HG02870 (cell line): ENCODE results near the gene LRRC37A.
"Not testable (repeated sequence)": the region's sequence is repeated elsewhere in the genome, so short reads cannot be mapped to it uniquely, and the experiment has no call there.

Source experiments
- ATAC-seq: cut with Tn5 transposase; IDR thresholded peaks from one replicate; pipeline ENCODE4 v1.9.1; 2021; ENCODE audit warnings: mild to moderate bottlenecking, moderate library complexity; ENCODE audit not compliant: unreplicated experiment

The LRRC37A gene

DNA sequence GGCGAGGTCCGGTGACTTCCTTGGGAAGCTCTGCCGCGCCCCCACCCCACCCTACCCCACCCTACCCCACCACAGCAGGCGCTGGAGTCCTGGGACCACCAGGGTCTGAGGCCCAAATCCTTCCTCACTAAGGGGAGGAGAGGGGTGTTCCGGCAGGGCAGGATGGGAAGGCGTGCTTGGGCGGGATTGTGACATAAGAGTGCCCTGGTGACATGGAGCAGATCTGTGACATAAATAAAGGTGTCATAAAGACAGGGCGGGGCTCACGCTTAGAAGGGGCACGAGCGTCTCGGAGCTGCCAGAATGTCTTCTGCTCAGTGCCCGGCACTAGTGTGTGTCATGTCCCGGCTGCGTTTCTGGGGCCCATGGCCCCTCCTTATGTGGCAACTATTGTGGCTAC is at the start of gene LRRC37A:
TSS of gene LRRC37A (plus strand) at position 301 of the 400 bp plus-strand sequence. CDS start at position 304, 3 bp downstream.
- not testable (repeated sequence) for ATAC-seq

DNA sequence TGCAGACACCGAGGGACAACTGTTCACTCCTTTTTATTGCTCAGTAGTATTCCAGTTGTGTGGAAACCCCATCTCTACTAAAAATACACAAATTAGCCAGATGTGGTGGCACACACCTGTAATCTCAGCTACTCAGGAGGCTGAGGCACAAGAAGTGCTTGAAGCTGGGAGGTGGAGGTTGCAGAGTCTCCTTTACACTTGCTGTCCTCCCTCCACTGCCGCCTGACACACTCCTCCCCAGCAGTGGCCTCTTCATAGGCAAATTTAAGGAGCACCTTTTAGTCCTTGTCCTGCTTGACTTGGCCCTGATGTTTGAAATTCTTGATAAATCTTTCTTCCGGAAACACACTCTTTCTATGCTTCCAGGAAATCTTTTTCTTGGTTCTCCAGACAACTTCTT is 45.8 kb upstream of the LRRC37A start:
- ATAC-seq, result not testable (repeated sequence)

DNA sequence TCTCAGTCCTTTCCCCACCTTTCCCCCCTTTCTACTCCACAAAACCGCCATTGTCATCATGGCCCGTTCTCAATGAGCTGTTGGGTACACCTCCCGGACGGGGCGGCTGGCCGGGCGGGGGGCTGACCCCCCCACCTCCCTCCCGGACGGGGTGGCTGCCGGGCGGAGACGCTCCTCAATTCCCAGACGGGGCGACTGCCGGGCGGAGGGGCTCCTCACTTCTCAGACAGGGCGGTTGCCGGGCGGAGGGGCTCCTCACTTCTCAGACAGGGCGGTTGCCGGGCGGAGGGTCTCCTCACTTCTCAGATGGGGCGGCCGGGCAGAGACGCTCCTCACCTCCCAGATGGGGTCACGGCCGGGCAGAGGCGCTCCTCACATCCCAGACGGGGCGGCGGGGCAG is 42.1 kb upstream of the LRRC37A start:
- ATAC-seq, result not testable (repeated sequence)

GRCh38 chr17:46253722-46254121 is 41.2 kb upstream of the LRRC37A start:
- ATAC-seq, result not testable (repeated sequence)

GRCh38 chr17:46254215-46254614 is 40.7 kb upstream of the LRRC37A start:
- not testable (repeated sequence) for ATAC-seq

DNA sequence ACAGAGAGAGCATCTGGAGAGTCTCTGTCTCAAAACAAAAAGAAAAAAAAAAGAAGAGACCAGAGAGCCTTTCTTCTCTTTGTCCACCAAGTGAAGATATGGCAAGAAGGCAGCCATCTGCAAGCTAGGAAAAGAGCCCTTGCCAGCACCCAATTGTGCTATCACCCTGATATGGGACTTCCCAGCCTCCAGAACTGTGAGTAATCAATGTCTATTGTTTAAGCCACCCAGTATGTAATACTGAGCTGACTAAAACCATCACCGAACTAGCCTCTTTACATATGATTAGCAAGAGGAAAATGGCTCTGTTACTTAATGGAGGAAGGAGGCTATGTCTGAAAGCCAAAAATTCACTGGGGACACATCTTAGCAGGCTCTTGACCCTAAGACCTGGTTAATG is 38.6 kb upstream of the LRRC37A start:
- not testable (repeated sequence) for ATAC-seq

- ATAC-seq, result not testable (repeated sequence)
These were observed 34.9 kb upstream of the LRRC37A start for GRCh38 chr17:46259845-46260661.

- ATAC-seq, result no peak
These were observed 32.7 kb upstream of the LRRC37A start for GRCh38 chr17:46262271-46262670.

GRCh38 chr17:46264456-46265198 is 30.3 kb upstream of the LRRC37A start:
- no peak for ATAC-seq

GRCh38 chr17:46266063-46266655 is 28.8 kb upstream of the LRRC37A start:
- ATAC-seq, result not testable (repeated sequence)

- peak; percentile 79 for ATAC-seq
These were observed 28.0 kb upstream of the LRRC37A start for GRCh38 chr17:46266656-46267544.

DNA sequence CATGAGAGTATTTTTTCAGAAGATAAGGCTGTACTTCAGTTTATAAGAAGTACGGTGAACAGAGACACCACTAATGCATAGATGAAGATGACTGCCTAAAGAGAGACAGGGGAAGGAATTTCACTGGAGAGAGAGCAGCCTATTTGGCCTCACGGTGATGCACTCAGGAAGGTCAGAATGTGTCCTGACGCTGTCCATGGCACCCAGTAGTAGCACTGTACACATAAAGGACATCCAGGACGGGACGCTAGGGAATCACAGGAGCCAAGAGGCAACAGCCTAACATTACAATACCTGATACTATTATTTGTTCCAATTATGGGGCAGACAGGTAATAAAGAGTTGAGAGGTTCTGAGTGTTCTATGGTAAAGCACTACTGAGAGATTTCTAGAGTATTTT is 24.9 kb upstream of the LRRC37A start:
- no peak for ATAC-seq

- ATAC-seq, result no peak
These were observed 21.2 kb upstream of the LRRC37A start for GRCh38 chr17:46273541-46274236.

- ATAC-seq, result no peak
These were observed 20.7 kb upstream of the LRRC37A start for GRCh38 chr17:46274238-46274637.

- not testable (repeated sequence) for ATAC-seq
These were observed 18.0 kb upstream of the LRRC37A start for GRCh38 chr17:46276728-46277479.

DNA sequence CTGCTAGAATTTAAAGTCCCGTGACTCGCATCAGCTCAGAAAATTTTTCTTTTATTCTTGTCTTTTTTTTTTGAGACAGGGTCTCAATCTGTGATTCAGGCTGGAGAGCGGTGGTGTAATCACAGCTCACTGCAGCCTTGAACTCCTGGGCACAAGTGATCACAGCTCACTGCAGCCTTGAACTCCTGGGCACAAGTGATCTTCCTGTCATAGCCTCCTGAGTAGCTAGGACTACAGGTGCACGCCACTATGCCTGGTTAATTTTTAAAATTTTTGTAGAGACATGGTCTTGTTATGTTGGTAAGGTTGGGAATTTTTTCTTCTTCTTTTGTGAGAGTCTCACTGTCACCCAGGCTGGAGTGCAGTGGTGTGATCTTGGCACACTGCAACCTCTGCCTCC is 13.6 kb upstream of the LRRC37A start:
- not testable (repeated sequence) for ATAC-seq

GRCh38 chr17:46282635-46283034 is 12.3 kb upstream of the LRRC37A start:
- not testable (repeated sequence) for ATAC-seq

DNA sequence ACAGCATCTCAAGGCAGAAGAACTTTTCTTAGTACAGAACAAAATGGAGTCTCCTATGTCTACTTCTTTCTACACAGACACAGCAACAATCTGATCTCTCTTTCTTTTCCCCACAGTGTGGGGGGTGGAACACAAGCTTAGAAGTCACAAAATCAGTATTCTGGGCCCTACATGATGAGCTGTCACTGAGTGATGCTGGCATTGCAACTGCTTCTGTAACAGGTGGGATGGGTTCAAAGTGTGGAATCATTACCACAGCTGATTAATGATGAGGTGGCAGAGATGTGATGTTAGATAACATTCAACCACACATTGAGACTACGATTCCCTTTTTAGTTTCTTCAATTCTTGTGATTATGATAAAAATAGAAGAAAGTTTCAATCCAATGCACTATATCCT is 10.5 kb upstream of the LRRC37A start:
- ATAC-seq, result not testable (repeated sequence)

- not testable (repeated sequence) for ATAC-seq
These were observed 9.4 kb upstream of the LRRC37A start for GRCh38 chr17:46285500-46285899.
